GM19328 (cell line): Measurements from ENCODE around the gene SPRY2.

ENCODE experiments used
- ATAC-seq: cut with Tn5 transposase; IDR thresholded peaks from one replicate; pipeline ENCODE4 v1.9.1; 2021; ENCODE audit warnings: mild to moderate bottlenecking, moderate library complexity; ENCODE audit not compliant: unreplicated experiment

SPRY2 gene

GRCh38 chr13:80314711-80315653 is 25.9 kb downstream of the SPRY2 start:
- no peak for ATAC-seq

GRCh38 chr13:80313668-80314256 is 27.2 kb downstream of the SPRY2 start:
- no peak for ATAC-seq

- ATAC-seq: no peak
Observed at GRCh38 chr13:80312967-80313366, 28.0 kb downstream of the SPRY2 start.

GRCh38 chr13:80312012-80312704 is 28.8 kb downstream of the SPRY2 start:
- ATAC-seq: no peak

- ATAC-seq: no peak
Observed at GRCh38 chr13:80309926-80310325, 31.0 kb downstream of the SPRY2 start.

- no peak for ATAC-seq
Observed at GRCh38 chr13:80307401-80307987, 33.4 kb downstream of the SPRY2 start.

GRCh38 chr13:80306337-80306972 is 34.5 kb downstream of the SPRY2 start:
- ATAC-seq: no peak

GRCh38 chr13:80305737-80306136 is 35.2 kb downstream of the SPRY2 start:
- ATAC-seq: no peak

GRCh38 chr13:80303225-80303811 is 37.6 kb downstream of the SPRY2 start:
- ATAC-seq: no peak

GRCh38 chr13:80299046-80299445 is 41.9 kb downstream of the SPRY2 start:
- no peak for ATAC-seq

- no peak for ATAC-seq
Observed at GRCh38 chr13:80297503-80297902, 43.4 kb downstream of the SPRY2 start.

- no peak for ATAC-seq
Observed at GRCh38 chr13:80297094-80297493, 43.8 kb downstream of the SPRY2 start.

GRCh38 chr13:80296638-80297037 is 44.3 kb downstream of the SPRY2 start:
- no peak for ATAC-seq

GRCh38 chr13:80290591-80290990 is 50.3 kb downstream of the SPRY2 start:
- ATAC-seq: no peak
